KMS-11 (cell line): Measurements from ENCODE around the gene PDE3A.

Source experiments
- H2AFZ ChIP-seq: fragments of 200-600 bp; sonication (generic); 2 replicates; pipeline ENCODE4 v1.6.1; 2016; ENCODE audit warnings: antibody characterized with exemption, mixed run types, low read depth
- H3K27ac ChIP-seq: fragments of 200-600 bp; sonication (generic); 2 replicates; pipeline ENCODE4 v1.6.1; 2016; ENCODE audit warnings: mild to moderate bottlenecking, mixed run types
- H3K27me3 ChIP-seq: fragments of 200-600 bp; sonication (generic); 2 replicates; pipeline ENCODE4 v1.6.1; 2017; ENCODE audit warnings: mild to moderate bottlenecking, low read depth, mixed run types, moderate library complexity; ENCODE audit not compliant: insufficient read depth
- H3K36me3 ChIP-seq: fragments of 200-600 bp; sonication (generic); 2 replicates; pipeline ENCODE4 v1.6.1; 2017; ENCODE audit warnings: mild to moderate bottlenecking, mixed run types; ENCODE audit not compliant: insufficient read depth
- H3K4me1 ChIP-seq: fragments of 200-600 bp; sonication (generic); 2 replicates; pipeline ENCODE4 v1.6.1; 2016; ENCODE audit warnings: mild to moderate bottlenecking, low read depth, mixed run types; ENCODE audit not compliant: poor library complexity, severe bottlenecking
- H3K4me2 ChIP-seq: fragments of 200-600 bp; sonication (generic); 2 replicates; pipeline ENCODE4 v1.7.0; 2016; ENCODE audit warnings: mild to moderate bottlenecking, mixed run types
- H3K4me3 ChIP-seq: fragments of 200-600 bp; sonication (generic); IDR thresholded peaks from 2 replicates; pipeline ENCODE4 v1.6.1; 2017; ENCODE audit warnings: low read depth, low read length, mixed read lengths; ENCODE audit not compliant: insufficient read depth
- H3K79me2 ChIP-seq: fragments of 200-600 bp; sonication (generic); 2 replicates; pipeline ENCODE4 v1.6.1; 2016; ENCODE audit warnings: low read depth, mixed run types; ENCODE audit not compliant: insufficient read depth
- H3K9ac ChIP-seq: fragments of 200-600 bp; sonication (generic); 2 replicates; pipeline ENCODE4 v1.6.1; 2016; ENCODE audit warnings: mild to moderate bottlenecking, mixed run types
- H4K20me1 ChIP-seq: fragments of 200-600 bp; sonication (generic); 2 replicates; pipeline ENCODE4 v1.6.1; 2016; ENCODE audit warnings: mild to moderate bottlenecking, mixed run types; ENCODE audit not compliant: insufficient read depth
- CTCF ChIP-seq: fragments of 200-600 bp; sonication (generic); conservative IDR thresholded peaks from 2 replicates; pipeline ENCODE4 v1.6.1; 2017; ENCODE audit warnings: low read depth, mild to moderate bottlenecking, antibody characterized with exemption, low read length, moderate library complexity, mixed read lengths

PDE3A gene

GRCh38 chr12:20342111-20342510, 26.2 kb upstream of the PDE3A start:
- H3K4me3 ChIP-seq, result no peak overlapping the region
- H2AFZ ChIP-seq, result no peak overlapping the region
- H4K20me1 ChIP-seq, result no peaks in the 10 kb centered on the region
- H3K27me3 ChIP-seq, result no peaks in the 10 kb centered on the region
- H3K9ac ChIP-seq, result no peak overlapping the region
- no peaks in the 10 kb centered on the region for H3K36me3 ChIP-seq
- H3K4me1 ChIP-seq, result no peaks in the 10 kb centered on the region
- no peak overlapping the region for H3K27ac ChIP-seq
- TF ChIP-seq CTCF, result no peak
- no peak overlapping the region for H3K4me2 ChIP-seq
- H3K79me2 ChIP-seq, result no peaks in the 10 kb centered on the region

GRCh38 chr12:20345866-20346265, 22.5 kb upstream of the PDE3A start:
- Histone ChIP-seq H3K27ac (no peak overlapping the region), H2AFZ (no peak overlapping the region), H3K4me1 (no peaks in the 10 kb centered on the region), H3K79me2 (no peaks in the 10 kb centered on the region), H4K20me1 (no peaks in the 10 kb centered on the region), H3K4me2 (no peak overlapping the region), H3K4me3 (no peak overlapping the region), H3K9ac (no peak overlapping the region), H3K36me3 (no peaks in the 10 kb centered on the region), H3K27me3 (no peaks in the 10 kb centered on the region)
- TF ChIP-seq CTCF, result no peak

DNA sequence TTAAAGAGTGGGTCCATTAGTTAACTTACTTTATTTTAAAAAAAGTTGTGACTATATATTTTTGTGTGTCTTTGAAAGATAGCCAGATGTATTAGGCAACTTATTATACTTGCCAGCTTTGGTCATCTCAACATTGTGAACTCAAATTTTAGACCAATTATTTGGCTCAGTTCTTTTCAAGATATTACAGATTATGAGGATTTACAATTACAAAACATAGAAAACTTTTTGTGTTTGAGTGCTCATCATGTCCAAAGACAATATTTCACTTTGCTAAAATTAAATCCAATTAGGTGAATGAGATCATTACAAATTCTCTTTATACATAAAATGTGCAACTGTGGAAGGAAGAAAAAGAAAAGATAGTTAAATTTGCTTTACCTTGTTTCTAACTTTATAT, 18.3 kb upstream of the PDE3A start:
- no peak for TF ChIP-seq CTCF
- H2AFZ ChIP-seq, result no peak overlapping the region

DNA sequence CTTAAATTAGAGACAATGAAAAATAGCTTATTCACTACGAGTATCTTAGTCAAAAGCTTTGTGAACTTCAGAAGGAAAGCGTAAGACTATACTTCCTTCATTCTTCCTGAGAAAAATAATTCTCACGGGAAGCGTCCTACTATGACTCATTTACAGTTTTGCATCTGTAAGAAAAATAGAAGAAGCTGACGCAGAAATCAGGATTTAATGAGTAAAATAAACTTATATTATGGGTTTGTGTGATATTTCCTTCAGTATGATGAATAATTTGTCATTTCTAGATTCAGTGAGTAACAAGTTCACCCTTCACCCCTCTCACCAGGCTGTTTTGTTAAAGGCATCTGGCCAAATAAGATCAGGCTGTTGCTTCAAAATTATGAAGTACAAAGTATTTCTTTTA, 17.8 kb upstream of the PDE3A start:
- H3K27ac ChIP-seq, result no peak overlapping the region
- no peak for TF ChIP-seq CTCF
- H4K20me1 ChIP-seq, result no peaks in the 10 kb centered on the region

More for the DNA sequence above, 18.3 kb upstream of the PDE3A start:
- Histone ChIP-seq H3K4me2 (no peak overlapping the region), H3K79me2 (no peaks in the 10 kb centered on the region), H3K27ac (no peak overlapping the region), H3K36me3 (no peaks in the 10 kb centered on the region), H3K9ac (no peak overlapping the region), H3K27me3 (no peaks in the 10 kb centered on the region), H4K20me1 (no peaks in the 10 kb centered on the region), H3K4me3 (no peak overlapping the region), H3K4me1 (no peaks in the 10 kb centered on the region)

More for the DNA sequence above, 17.8 kb upstream of the PDE3A start:
- H3K79me2 ChIP-seq, result no peaks in the 10 kb centered on the region
- H3K36me3 ChIP-seq, result no peaks in the 10 kb centered on the region
- H3K27me3 ChIP-seq, result no peaks in the 10 kb centered on the region
- no peak overlapping the region for H2AFZ ChIP-seq
- no peak overlapping the region for H3K4me3 ChIP-seq
- H3K4me1 ChIP-seq, result no peaks in the 10 kb centered on the region
- no peak overlapping the region for H3K4me2 ChIP-seq
- no peak overlapping the region for H3K9ac ChIP-seq
